Measurements from ENCODE around the gene PCDHGB1.
"Not testable (repeated sequence)": the region's sequence is repeated elsewhere in the genome, so short reads cannot be mapped to it uniquely, and the experiment has no call there.

PCDHGB1 gene

GRCh38 chr5:141346017-141346416 lies 3.9 kb upstream of the PCDHGB1 start:
- not testable (repeated sequence) for DNase-seq

- no peak for DNase-seq
Observed at GRCh38 chr5:141351591-141351990, 1.7 kb downstream of the PCDHGB1 start.

DNA sequence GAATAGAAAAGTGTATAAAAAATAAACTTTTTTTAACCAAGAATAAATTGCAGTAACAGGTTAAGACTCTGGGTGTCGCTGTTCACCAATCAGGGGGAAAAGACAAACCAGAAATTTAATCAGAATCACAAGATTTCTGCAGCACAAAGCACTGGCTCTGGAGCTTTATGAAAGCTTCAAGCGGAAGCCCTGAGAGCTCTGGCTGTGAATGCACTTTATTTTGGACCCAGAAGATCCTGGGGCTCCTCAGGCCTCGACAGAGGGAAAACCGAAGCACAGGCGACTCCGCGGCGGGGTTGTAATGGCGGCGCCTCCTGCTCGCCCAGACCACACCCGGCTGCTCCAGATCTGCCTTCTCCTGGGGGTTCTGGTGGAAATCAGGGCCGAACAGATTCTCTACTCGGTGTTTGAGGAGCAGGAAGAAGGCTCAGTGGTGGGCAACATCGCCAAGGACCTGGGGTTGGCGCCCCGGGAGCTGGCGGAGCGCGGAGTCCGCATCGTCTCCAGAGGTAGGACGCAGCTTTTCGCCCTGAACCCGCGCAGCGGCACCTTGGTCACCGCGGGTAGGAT lies 5.1 kb downstream of the PCDHGB1 start, which contains the start of gene PCDHGA4:
Gene PCDHGA4 (plus strand): TSS at position 122 of the 570 bp plus-strand sequence. CDS start 87 bp downstream, at position 209.
- no peak for DNase-seq

DNA sequence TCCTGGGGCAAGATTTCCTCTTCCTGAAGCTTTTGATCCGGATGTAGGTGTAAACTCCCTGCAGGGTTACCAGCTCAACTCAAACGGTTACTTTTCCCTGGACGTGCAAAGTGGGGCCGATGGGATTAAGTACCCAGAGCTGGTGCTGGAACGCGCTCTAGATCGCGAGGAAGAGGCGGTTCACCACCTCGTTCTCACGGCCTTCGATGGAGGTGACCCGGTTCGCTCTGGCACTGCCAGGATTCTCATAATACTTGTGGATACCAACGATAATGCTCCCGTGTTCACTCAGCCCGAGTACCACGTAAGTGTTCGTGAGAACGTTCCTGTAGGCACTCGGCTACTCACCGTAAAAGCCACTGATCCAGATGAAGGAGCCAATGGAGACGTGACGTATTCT lies 5.7 kb downstream of the PCDHGB1 start:
- no peak for DNase-seq

DNA sequence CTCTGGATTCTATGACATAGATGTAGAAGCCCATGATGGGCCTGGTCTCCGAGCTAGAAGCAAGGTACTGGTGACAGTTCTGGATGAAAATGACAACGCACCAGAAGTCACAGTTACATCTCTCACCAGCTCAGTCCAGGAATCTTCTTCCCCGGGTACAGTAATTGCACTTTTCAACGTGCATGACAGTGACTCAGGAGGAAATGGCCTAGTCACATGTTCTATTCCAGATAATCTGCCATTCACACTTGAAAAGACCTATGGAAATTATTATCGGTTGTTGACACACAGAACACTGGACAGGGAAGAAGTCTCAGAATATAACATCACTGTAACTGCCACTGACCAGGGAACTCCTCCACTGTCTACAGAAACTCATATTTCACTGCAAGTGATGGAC lies 6.2 kb downstream of the PCDHGB1 start:
- DNase-seq, result no peak

DNA sequence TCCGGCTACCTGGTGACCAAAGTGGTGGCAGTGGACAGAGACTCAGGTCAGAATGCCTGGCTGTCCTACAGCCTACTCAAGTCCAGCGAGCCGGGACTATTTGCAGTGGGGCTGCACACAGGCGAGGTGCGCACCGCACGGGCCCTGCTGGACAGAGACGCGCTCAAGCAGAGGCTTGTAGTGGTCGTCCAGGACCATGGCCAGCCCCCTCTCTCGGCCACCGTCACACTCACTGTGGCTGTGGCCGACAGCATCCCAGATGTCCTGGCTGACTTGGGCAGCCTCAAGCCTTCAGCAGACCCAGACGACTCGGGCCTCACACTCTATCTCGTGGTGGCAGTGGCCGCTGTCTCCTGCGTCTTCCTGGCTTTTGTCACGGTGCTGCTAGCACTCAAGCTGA lies 7.1 kb downstream of the PCDHGB1 start:
- no peak for DNase-seq

DNA sequence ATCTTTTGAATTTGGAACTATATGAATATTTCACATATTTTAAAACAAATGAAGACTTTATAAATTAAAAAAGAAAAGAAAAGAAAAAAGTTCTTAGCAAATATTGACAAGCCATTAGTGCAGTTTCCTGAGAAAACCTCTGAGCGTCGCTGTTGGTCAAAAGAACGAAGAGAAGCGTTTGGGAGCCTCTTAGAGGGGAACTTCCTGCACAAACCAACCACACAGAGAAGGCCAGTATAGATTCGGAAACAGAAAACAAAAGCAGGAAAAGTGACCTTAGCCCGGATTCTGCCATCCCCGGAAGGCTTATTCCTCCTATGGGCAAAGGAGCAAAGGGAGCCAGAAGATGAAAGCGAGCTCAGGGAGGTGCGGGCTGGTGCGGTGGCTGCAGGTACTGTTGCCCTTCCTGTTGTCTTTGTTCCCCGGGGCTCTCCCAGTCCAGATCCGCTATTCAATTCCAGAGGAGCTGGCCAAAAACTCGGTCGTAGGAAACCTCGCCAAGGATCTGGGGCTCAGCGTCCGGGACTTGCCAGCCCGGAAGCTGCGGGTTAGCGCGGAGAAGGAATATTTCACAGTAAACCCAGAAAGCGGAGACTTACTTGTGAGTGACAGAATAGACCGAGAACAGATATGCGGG lies 10.0 kb downstream of the PCDHGB1 start, which contains the start of gene PCDHGB2:
Gene PCDHGB2 (plus strand): TSS at position 205 of the 637 bp plus-strand sequence. CDS start 142 bp downstream, at position 347.
- DNase-seq, result no peak

DNA sequence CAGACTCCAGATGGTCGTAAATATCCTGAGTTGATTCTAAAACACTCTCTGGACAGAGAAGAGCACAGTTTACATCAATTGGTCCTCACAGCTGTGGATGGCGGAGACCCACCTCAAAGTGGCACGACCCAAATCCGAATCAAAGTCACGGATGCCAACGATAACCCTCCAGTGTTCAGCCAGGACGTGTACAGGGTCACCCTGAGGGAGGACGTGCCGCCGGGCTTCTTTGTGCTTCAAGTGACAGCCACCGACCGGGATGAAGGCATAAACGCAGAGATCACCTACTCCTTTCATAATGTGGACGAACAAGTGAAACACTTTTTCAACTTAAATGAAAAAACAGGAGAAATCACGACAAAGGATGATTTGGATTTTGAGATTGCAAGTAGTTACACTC lies 10.8 kb downstream of the PCDHGB1 start:
- DNase-seq, result no peak

DNA sequence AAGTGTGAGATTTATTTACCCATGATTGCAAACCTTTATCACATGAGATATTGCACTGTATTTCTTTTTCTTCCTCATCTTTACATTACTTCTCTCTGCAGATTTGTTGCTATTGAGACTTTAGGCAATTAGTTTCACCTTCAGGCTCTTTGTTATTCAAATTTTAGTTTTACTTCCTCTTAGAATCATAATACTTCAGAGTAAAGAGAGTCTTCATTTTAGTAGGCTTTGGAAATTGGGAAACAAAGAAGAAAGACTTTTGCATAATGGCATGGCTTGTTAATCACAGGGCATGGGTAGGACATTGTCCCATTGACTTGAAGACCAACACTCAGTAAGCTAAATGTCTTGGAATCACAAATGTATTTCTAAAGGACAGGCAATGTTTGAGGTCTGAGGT lies 12.8 kb downstream of the PCDHGB1 start:
- no peak for DNase-seq

GRCh38 chr5:141363952-141364660 lies 14.2 kb downstream of the PCDHGB1 start, which contains the start of gene PCDHGA5:
PCDHGA5 (plus strand) TSS chr5:141364162; CDS start chr5:141364331, 169 bp downstream.
- DNase-seq, result no peak

DNA sequence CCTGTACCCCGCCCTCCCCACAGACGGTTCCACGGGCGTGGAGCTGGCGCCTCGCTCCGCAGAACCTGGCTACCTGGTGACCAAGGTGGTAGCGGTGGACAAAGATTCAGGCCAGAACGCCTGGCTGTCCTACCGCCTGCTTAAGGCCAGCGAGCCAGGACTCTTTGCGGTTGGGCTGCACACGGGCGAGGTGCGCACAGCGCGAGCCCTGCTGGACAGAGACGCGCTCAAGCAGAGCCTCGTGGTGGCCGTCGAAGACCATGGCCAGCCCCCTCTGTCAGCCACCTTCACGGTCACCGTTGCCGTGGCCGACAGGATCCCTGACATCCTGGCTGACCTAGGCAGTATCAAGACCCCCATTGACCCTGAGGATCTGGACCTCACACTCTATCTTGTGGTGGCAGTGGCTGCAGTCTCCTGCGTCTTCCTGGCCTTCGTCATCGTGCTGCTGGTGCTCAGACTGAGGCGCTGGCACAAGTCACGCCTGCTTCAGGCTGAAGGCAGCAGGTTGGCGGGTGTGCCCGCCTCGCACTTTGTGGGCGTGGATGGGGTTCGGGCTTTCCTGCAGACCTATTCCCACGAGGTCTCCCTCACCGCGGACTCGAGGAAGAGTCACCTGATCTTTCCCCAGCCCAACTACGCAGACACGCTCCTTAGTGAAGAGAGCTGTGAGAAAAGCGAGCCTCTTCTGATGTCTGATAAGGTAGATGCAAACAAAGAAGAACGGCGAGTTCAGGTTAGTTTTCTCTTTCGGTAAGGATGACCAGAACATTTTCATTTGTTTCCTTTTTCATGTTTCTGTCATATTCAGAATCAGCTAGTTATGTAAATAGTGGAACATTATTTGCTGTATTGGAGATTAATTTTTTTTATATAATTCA lies 16.4 kb downstream of the PCDHGB1 start:
- DNase-seq, result no peak

GRCh38 chr5:141369994-141370848 lies 20.3 kb downstream of the PCDHGB1 start, which contains the start of gene PCDHGB3:
PCDHGB3 (plus strand) TSS chr5:141370242; CDS start chr5:141370395, 153 bp downstream.
- DNase-seq, result peak in 3 of 6 experiments; percentile 15 to 31 (median 21)

DNA sequence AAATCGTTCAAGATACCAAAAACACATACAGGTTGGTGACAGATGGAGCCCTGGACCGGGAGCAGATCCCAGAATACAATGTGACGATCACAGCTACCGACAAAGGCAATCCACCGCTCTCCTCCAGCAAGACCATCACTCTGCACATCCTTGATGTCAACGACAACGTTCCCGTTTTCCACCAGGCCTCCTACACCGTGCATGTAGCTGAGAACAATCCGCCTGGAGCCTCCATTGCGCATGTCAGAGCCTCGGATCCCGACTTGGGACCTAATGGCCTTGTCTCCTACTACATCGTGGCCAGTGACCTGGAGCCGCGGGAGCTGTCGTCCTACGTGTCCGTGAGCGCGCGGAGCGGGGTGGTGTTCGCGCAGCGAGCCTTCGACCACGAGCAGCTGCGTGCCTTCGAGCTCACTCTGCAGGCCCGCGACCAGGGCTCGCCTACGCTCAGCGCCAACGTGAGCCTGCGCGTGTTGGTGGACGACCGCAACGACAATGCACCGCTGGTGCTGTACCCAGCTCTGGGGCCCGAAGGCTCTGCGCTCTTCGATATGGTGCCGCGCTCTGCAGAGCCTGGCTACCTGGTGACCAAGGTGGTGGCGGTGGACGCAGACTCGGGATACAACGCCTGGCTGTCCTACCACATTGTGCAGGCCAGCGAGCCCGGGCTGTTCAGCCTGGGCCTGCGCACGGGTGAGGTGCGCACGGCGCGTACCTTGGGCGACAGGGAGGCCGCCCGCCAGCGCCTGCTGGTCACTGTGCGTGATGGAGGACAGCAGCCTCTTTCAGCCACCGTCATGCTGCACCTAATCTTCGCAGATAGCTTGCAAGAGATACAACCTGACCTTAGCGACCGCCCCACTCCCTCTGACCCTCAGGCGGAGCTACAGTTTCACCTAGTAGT lies 21.9 kb downstream of the PCDHGB1 start:
- DNase-seq, result no peak

- no peak for DNase-seq
Observed at GRCh38 chr5:141373673-141374317, 23.9 kb downstream of the PCDHGB1 start, which contains the start of gene PCDHGA6. PCDHGA6 (plus strand) TSS chr5:141373891; CDS start chr5:141374084, 193 bp downstream.

- DNase-seq, result no peak
Observed at GRCh38 chr5:141374627-141375026, 24.7 kb downstream of the PCDHGB1 start.

DNA sequence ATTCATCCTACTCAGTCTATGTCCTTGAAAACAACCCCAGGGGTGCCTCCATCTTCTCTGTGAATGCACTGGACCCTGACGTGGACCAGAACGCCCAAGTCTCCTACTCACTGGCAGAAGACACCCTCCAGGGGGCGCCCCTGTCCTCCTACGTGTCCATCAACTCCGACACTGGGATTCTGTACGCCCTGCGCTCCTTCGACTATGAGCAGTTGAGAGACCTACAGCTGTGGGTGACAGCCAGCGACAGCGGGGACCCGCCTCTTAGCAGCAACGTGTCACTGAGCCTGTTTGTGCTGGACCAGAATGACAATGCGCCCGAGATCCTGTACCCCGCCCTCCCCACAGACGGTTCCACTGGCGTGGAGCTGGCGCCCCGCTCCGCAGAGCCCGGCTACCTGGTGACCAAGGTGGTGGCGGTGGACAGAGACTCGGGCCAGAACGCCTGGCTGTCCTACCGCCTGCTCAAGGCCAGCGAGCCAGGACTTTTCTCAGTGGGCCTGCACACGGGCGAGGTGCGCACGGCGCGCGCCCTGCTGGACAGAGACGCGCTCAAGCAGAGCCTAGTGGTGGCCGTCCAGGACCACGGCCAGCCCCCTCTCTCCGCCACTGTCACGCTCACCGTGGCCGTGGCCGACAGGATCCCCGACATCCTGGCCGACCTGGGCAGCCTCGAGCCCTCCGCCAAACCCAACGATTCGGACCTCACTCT lies 25.7 kb downstream of the PCDHGB1 start:
- DNase-seq, result not testable (repeated sequence)

GRCh38 chr5:141382469-141383294 lies 32.8 kb downstream of the PCDHGB1 start, which contains the start of gene PCDHGA7:
PCDHGA7 (plus strand) TSS chr5:141382742; CDS start chr5:141382900, 158 bp downstream.
- no peak for DNase-seq

DNA sequence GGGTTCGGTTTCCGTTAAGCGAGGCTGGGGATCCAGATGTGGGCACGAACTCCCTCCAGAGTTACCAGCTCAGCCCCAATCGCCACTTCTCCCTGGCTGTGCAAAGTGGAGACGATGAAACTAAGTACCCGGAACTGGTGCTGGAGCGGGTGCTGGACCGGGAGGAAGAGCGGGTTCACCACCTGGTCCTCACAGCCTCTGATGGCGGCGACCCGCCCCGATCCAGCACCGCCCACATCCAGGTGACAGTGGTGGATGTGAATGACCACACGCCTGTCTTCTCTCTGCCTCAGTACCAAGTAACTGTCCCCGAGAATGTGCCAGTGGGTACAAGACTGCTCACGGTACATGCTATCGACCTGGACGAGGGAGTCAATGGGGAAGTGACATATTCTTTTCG lies 33.4 kb downstream of the PCDHGB1 start:
- no peak for DNase-seq

Data from stimulated activated naive CD4-positive, alpha-beta T cell (primary cell).